Esophagus squamous epithelium (tissue), 4 donors: Measurements from ENCODE around the gene ASMTL.

Experiments
- POLR2A ChIP-seq, 4 donors: fragments of 450-650 bp; IDR thresholded peaks; one replicate each; pipeline ENCODE4 v1.6.1; 2017; ENCODE audit warnings: antibody characterized with exemption in 4 of 4, mild to moderate bottlenecking in 4 of 4, moderate library complexity in 3 of 4
- TF ChIP-seq, protein P1 (sequence below), 6 experiments: fragments of 450-650 bp in 4 of 6; fragments of 200-600 bp in 2 of 6; sonication (generic) in 2 of 6; IDR thresholded peaks; one replicate each; pipeline ENCODE4 v1.5.1; 2016 to 2019; ENCODE audit warnings: antibody characterized with exemption in 6 of 6, mild to moderate bottlenecking in 4 of 6, moderate library complexity in 4 of 6

DNA sequence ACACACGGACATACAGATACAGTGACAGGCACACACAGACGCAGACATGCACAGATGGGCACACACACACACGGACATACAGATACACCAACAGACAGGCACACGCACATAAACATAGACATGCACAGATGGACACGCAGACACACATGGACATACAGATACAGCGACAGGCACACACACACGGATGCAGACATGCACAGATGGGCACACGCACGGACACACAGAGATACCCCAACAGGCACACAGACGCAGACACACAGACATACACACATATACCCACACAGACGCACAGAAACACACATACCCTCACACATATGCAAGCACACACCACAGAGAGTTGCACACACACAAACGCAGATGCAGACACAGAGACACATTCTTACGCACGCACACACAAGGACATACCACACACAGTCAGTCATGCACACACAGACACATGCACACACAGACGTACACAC is 36.4 kb downstream of the ASMTL start:
- TF ChIP-seq, protein P1, sequence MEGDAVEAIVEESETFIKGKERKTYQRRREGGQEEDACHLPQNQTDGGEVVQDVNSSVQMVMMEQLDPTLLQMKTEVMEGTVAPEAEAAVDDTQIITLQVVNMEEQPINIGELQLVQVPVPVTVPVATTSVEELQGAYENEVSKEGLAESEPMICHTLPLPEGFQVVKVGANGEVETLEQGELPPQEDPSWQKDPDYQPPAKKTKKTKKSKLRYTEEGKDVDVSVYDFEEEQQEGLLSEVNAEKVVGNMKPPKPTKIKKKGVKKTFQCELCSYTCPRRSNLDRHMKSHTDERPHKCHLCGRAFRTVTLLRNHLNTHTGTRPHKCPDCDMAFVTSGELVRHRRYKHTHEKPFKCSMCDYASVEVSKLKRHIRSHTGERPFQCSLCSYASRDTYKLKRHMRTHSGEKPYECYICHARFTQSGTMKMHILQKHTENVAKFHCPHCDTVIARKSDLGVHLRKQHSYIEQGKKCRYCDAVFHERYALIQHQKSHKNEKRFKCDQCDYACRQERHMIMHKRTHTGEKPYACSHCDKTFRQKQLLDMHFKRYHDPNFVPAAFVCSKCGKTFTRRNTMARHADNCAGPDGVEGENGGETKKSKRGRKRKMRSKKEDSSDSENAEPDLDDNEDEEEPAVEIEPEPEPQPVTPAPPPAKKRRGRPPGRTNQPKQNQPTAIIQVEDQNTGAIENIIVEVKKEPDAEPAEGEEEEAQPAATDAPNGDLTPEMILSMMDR (IDR thresholded peaks at IDR 0.05): no peak
- TF ChIP-seq POLR2A (IDR thresholded peaks at IDR 0.05): no peak
